PC-3 (cell line): Measurements from ENCODE around the gene ALG8. TPM values are rescaled to one million over a fixed set of nuclear protein-coding genes. Genes with fewer than 3 reads are reported as not detected.
"Not testable (repeated sequence)": the region's sequence is repeated elsewhere in the genome, so short reads cannot be mapped to it uniquely, and the experiment has no call there.

ENCODE experiments used
- ATAC-seq: fragments of 200-7000 bp; cut with Tn5 transposase; 2 replicates; pipeline ENCODE4 v1.9.1; 2020; ENCODE audit warnings: mild to moderate bottlenecking, moderate library complexity
- BruUV-seq: library from RNA; stranded (reverse); fragments of 400-500 nt; replicated peaks from 2 replicates; lab custom pipeline; 2021; lab: Mats Ljungman, UMichigan
- CTCF ChIA-PET: fragments of 300-600 bp; sonication (Branson Sonifier 250); formaldehyde crosslinking; loops from one replicate; lab custom pipeline; 2022; ENCODE audit warnings: antibody characterized with exemption; lab: Charles Lee
- POLR2A ChIA-PET: fragments of 300-600 bp; sonication (Branson Sonifier 250); formaldehyde crosslinking; loops from one replicate; lab custom pipeline; 2022; ENCODE audit warnings: antibody characterized with exemption; ENCODE audit not compliant: unreplicated experiment; lab: Charles Lee
- DNase-seq: peaks from one replicate; pipeline ENCODE4 v3.0.0-alpha.2; 2015
- H2AFZ ChIP-seq: fragments of 300-600 bp; sonication (generic); 2 replicates; pipeline ENCODE4 v1.6.0; 2016; ENCODE audit warnings: antibody characterized with exemption, low read length
- H3F3A ChIP-seq: fragments of 300-600 bp; sonication (generic); one replicate; pipeline ENCODE4 v1.6.0; 2017; ENCODE audit warnings: antibody characterized with exemption, low read length, control low read depth, mild to moderate bottlenecking; ENCODE audit not compliant: unreplicated experiment
- H3K27ac ChIP-seq: fragments of 300-600 bp; sonication (generic); 2 replicates; pipeline ENCODE4 v1.5.1; 2016; ENCODE audit warnings: mild to moderate bottlenecking, low read length
- H3K27me3 ChIP-seq: fragments of 300-600 bp; sonication (generic); 2 replicates; pipeline ENCODE4 v1.6.1; 2016; ENCODE audit warnings: low read length, mixed read lengths
- H3K36me3 ChIP-seq: fragments of 300-600 bp; sonication (generic); 2 replicates; pipeline ENCODE4 v1.6.1; 2016; ENCODE audit warnings: low read depth, mixed run types, low read length, mixed read lengths
- H3K4me1 ChIP-seq: fragments of 300-600 bp; sonication (generic); 2 replicates; pipeline ENCODE4 v1.5.1; 2016; ENCODE audit warnings: low read length; ENCODE audit not compliant: insufficient read depth
- H3K4me2 ChIP-seq: fragments of 300-600 bp; sonication (generic); 2 replicates; pipeline ENCODE4 v1.6.0; 2016; ENCODE audit warnings: low read length
- H3K4me3 ChIP-seq: fragments of 300-600 bp; sonication (generic); 2 replicates; pipeline ENCODE4 v1.5.1; 2016; ENCODE audit warnings: mild to moderate bottlenecking, low read length, mixed read lengths
- H3K79me2 ChIP-seq: fragments of 300-600 bp; sonication (generic); 2 replicates; pipeline ENCODE4 v1.6.1; 2017; ENCODE audit warnings: low read length, mixed read lengths
- H3K9ac ChIP-seq: fragments of 300-600 bp; sonication (generic); 2 replicates; pipeline ENCODE4 v1.6.0; 2016; ENCODE audit warnings: mild to moderate bottlenecking, low read length
- H3K9me2 ChIP-seq: fragments of 300-600 bp; sonication (generic); replicated peaks from 2 replicates; pipeline ENCODE4 v1.6.1; 2016; ENCODE audit warnings: mixed run types, low read length, mixed read lengths
- H3K9me3 ChIP-seq: fragments of 300-600 bp; sonication (generic); 2 replicates; pipeline ENCODE4 v1.6.1; 2016; ENCODE audit warnings: low read length, mixed read lengths
- H4K20me1 ChIP-seq: fragments of 300-600 bp; sonication (generic); 2 replicates; pipeline ENCODE4 v1.6.1; 2016; ENCODE audit warnings: low read length, mixed read lengths
- EZH2 ChIP-seq: fragments of 300-600 bp; sonication (generic); IDR thresholded peaks from one replicate; pipeline ENCODE4 v1.6.1; 2017; ENCODE audit warnings: antibody characterized with exemption, mild to moderate bottlenecking, low read length; ENCODE audit not compliant: unreplicated experiment
- EZH2phosphoT487 ChIP-seq: fragments of 300-600 bp; sonication (generic); IDR thresholded peaks from 2 replicates; pipeline ENCODE4 v1.6.1; 2018; ENCODE audit warnings: mild to moderate bottlenecking, antibody characterized with exemption, low read length, borderline replicate concordance
- intact Hi-C: fragments of 100-400 bp; cut with micrococcal nuclease; formaldehyde crosslinking; loops from 2 replicates; pipeline ENCODE4 v1.9.0; 2023
- total RNA-seq: library from RNA; depleted of rRNA; stranded (reverse); fragments of >200 nt; gene quantifications from 2 replicates; pipeline ENCODE4 v1.2.3, GENCODE V29; 2014
- TF ChIP-seq, protein P1 (sequence below): fragments of 300-600 bp; sonication (generic); conservative IDR thresholded peaks from 2 replicates; pipeline ENCODE4 v1.5.1; 2017; ENCODE audit warnings: antibody characterized with exemption, low read depth, mild to moderate bottlenecking, low read length

Gene ALG8
- total RNA-seq, 1 experiment from 2014 or later, result 73.6 TPM

DNA sequence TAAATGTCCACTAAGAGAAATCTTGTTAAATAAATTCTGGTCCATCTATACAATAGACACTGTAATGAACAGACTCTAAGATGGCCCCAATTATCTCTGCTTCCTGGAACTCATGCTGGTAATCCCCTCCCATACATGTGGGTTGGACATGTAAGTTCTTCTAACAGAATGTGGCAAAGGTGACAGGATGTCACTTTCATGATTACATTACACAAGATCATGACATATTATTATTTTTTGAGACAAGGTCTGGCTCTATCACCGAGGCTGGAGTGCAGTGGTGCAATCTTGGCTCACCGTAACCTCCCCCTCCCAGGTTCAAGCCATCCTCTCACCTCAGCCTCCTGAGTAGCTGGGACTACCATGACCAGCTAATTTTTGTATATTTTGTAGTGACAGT, 45.2 kb downstream of the ALG8 start:
- H3K4me1 ChIP-seq, result no peaks in the 10 kb centered on the region
- no peak overlapping the region for H2AFZ ChIP-seq
- TF ChIP-seq EZH2phosphoT487, result no peak
- no peak for TF ChIP-seq EZH2
- TF ChIP-seq, protein P1, sequence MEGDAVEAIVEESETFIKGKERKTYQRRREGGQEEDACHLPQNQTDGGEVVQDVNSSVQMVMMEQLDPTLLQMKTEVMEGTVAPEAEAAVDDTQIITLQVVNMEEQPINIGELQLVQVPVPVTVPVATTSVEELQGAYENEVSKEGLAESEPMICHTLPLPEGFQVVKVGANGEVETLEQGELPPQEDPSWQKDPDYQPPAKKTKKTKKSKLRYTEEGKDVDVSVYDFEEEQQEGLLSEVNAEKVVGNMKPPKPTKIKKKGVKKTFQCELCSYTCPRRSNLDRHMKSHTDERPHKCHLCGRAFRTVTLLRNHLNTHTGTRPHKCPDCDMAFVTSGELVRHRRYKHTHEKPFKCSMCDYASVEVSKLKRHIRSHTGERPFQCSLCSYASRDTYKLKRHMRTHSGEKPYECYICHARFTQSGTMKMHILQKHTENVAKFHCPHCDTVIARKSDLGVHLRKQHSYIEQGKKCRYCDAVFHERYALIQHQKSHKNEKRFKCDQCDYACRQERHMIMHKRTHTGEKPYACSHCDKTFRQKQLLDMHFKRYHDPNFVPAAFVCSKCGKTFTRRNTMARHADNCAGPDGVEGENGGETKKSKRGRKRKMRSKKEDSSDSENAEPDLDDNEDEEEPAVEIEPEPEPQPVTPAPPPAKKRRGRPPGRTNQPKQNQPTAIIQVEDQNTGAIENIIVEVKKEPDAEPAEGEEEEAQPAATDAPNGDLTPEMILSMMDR, result no peak
- DNase-seq (no peak), ATAC-seq (no peak)
- no peak overlapping the region for H3K4me3 ChIP-seq
- no peaks in the 10 kb centered on the region for H3F3A ChIP-seq
- peaks cover 27% of the 10 kb centered on the region for H3K36me3 ChIP-seq
- H3K9me2 ChIP-seq, result no peaks in the 10 kb centered on the region
- ChIA-PET CTCF (interaction anchor here (0.6 kb wide), 1 partner anchor 327 kb away, joined by 3 read pairs; no protein-coding TSS in a partner anchor), POLR2A (no interaction called here)
- H3K9me3 ChIP-seq, result no peaks in the 10 kb centered on the region
- intact Hi-C loops, result no loop called here
- no peaks in the 10 kb centered on the region for H4K20me1 ChIP-seq
- no peak overlapping the region for H3K4me2 ChIP-seq
- H3K9ac ChIP-seq, result no peak overlapping the region
- no peaks in the 10 kb centered on the region for H3K27me3 ChIP-seq
- H3K79me2 ChIP-seq, result no peaks in the 10 kb centered on the region
- no TSS peak for BruUV-seq
- no peak overlapping the region for H3K27ac ChIP-seq

DNA sequence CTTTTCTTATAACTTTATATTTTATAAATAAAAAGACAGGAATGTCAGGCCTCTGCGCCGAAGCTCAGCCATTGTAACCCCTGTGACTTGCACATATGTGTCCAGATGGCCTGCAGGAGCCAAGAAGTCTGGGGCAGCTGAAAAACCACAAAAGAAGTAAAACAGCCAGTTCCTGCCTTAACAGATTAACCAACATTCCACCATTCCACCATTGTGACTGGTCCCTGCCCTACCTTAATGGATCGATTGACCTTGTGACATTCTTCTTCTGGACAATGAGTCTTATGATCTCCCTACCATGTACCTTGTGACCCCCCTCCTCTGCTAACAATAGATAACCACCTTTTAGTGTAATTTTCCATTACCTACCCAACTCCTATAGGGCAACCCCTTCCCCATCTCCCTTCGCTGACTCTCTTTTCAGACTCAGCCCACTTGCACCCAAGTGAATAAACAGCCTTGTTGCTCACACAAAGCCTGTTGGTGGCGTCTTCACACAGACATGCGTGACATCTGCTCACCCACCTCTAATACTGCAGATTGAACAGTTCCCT, 52.8 kb downstream of the ALG8 start:
- H3K4me2 ChIP-seq, H3K4me1 ChIP-seq, H3K27me3 ChIP-seq, H3K4me3 ChIP-seq, ATAC-seq, H3K9ac ChIP-seq, intact Hi-C loops, CTCF ChIA-PET, H2AFZ ChIP-seq, H4K20me1 ChIP-seq, BruUV-seq, H3K9me3 ChIP-seq, H3F3A ChIP-seq, H3K36me3 ChIP-seq, H3K79me2 ChIP-seq, H3K9me2 ChIP-seq, H3K27ac ChIP-seq, DNase-seq: not testable (repeated sequence)
- POLR2A ChIA-PET, result interaction anchor here (0.6 kb wide), 1 partner anchor 18 kb away, joined by 3 read pairs; no protein-coding TSS in a partner anchor

DNA sequence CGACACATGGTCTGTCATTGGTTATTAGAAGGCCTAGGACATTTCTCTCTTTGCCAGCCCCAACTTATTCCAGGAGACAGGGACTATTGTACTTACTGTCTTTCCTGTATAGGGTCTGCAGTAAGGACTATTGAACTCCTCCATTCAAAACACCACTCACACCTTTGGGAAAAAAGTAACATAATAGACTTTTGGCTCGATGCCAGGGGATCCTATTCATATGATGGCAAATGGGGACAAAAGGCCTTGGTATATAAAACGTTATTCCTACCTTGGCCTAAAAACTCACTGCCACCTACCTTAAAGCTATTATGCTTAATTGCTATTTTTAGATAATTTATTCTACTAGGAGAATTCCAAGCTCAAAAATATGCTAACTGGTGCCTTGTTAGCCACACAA, 53.5 kb downstream of the ALG8 start:
- Histone ChIP-seq H3K9me3 (no peaks in the 10 kb centered on the region), H3K27ac (no peak overlapping the region), H3K4me2 (no peak overlapping the region), H4K20me1 (no peaks in the 10 kb centered on the region), H3K9ac (no peak overlapping the region), H3K9me2 (no peaks in the 10 kb centered on the region), H3K4me3 (no peak overlapping the region), H3K79me2 (no peaks in the 10 kb centered on the region), H3F3A (no peaks in the 10 kb centered on the region), H2AFZ (no peak overlapping the region), H3K4me1 (no peaks in the 10 kb centered on the region), H3K36me3 (no peaks in the 10 kb centered on the region), H3K27me3 (no peaks in the 10 kb centered on the region)
- POLR2A ChIA-PET, result no interaction called here
- no peak for ATAC-seq
- intact Hi-C loops, result no loop called here
- DNase-seq, result no peak
- TF ChIP-seq EZH2 (no peak), EZH2phosphoT487 (no peak)
- TF ChIP-seq, protein P1, result no peak
- no TSS peak for BruUV-seq
- CTCF ChIA-PET, result no interaction called here

- H3K36me3 ChIP-seq, H2AFZ ChIP-seq, H3K4me2 ChIP-seq, H3K9me3 ChIP-seq, H3K9me2 ChIP-seq, H3K4me1 ChIP-seq, BruUV-seq, DNase-seq, H3K27ac ChIP-seq, H3K4me3 ChIP-seq, H3K9ac ChIP-seq, H3F3A ChIP-seq, H3K79me2 ChIP-seq, H3K27me3 ChIP-seq, CTCF ChIA-PET, intact Hi-C loops, POLR2A ChIA-PET, ATAC-seq, H4K20me1 ChIP-seq: not testable (repeated sequence)
Measured at GRCh38 chr11:78084506-78084905, 54.9 kb downstream of the ALG8 start.
